ENCODE measurements around the gene ZNF70.

The ZNF70 gene

GRCh38 chr22:23784215-23784732, 33.4 kb upstream of the ZNF70 start:
- Histone ChIP-seq H3K4me3 (ENCODE audit: low read depth, low read length) (no peak overlapping the region), H3K27me3 (no peaks in the 10 kb centered on the region), H3K9me3 (no peaks in the 10 kb centered on the region), H3K4me1 (peaks cover 7% of the 10 kb centered on the region), H3K36me3 (no peaks in the 10 kb centered on the region; the same call in 1 of the 2 replicates)
- no peak for TF ChIP-seq CTCF (IDR thresholded peaks at IDR 0.05; ENCODE audit: low read depth, low read length)
- DNase-seq = no peak

GRCh38 chr22:23783265-23784150, 32.6 kb upstream of the ZNF70 start:
- H3K36me3 ChIP-seq = no peaks in the 10 kb centered on the region; the same call in 1 of the 2 replicates
- peaks cover 7% of the 10 kb centered on the region for H3K4me1 ChIP-seq
- no peak for DNase-seq
- H3K4me3 ChIP-seq (ENCODE audit: low read depth, low read length) = no peak overlapping the region
- TF ChIP-seq CTCF (IDR thresholded peaks at IDR 0.05; ENCODE audit: low read depth, low read length) = no peak
- no peaks in the 10 kb centered on the region for H3K9me3 ChIP-seq
- H3K27me3 ChIP-seq = no peaks in the 10 kb centered on the region

GRCh38 chr22:23782703-23783102, 31.8 kb upstream of the ZNF70 start:
- no peak for DNase-seq
- TF ChIP-seq CTCF (IDR thresholded peaks at IDR 0.05; ENCODE audit: low read depth, low read length) = no peak
- no peaks in the 10 kb centered on the region for H3K27me3 ChIP-seq

GRCh38 chr22:23782252-23782651, 31.3 kb upstream of the ZNF70 start:
- H3K9me3 ChIP-seq = no peaks in the 10 kb centered on the region
- H3K4me3 ChIP-seq (ENCODE audit: low read depth, low read length) = no peak overlapping the region
- H3K36me3 ChIP-seq = no peaks in the 10 kb centered on the region
- H3K4me1 ChIP-seq = peaks cover 7% of the 10 kb centered on the region
- H3K27me3 ChIP-seq = no peaks in the 10 kb centered on the region
- no peak for DNase-seq
- TF ChIP-seq CTCF (IDR thresholded peaks at IDR 0.05; ENCODE audit: low read depth, low read length) = no peak

More at GRCh38 chr22:23782703-23783102, 31.8 kb upstream of the ZNF70 start:
- H3K9me3 ChIP-seq = no peaks in the 10 kb centered on the region
- no peaks in the 10 kb centered on the region for H3K36me3 ChIP-seq
- peaks cover 7% of the 10 kb centered on the region for H3K4me1 ChIP-seq
- H3K4me3 ChIP-seq (ENCODE audit: low read depth, low read length) = no peak overlapping the region

GRCh38 chr22:23781511-23782183, 30.7 kb upstream of the ZNF70 start:
- Histone ChIP-seq H3K4me3 (ENCODE audit: low read depth, low read length) (no peak overlapping the region), H3K9me3 (no peaks in the 10 kb centered on the region), H3K27me3 (no peaks in the 10 kb centered on the region), H3K36me3 (no peaks in the 10 kb centered on the region), H3K4me1 (peaks cover 7% of the 10 kb centered on the region)
- no peak for DNase-seq
- no peak for TF ChIP-seq CTCF (IDR thresholded peaks at IDR 0.05; ENCODE audit: low read depth, low read length)
